ENCODE measurements around the gene ZNF521.

GRCh38 chr18:25340762-25341161 lies 11.2 kb downstream of the ZNF521 start:
- TF ChIP-seq CTCF (conservative IDR thresholded peaks at IDR 0.05; ENCODE audit: low read depth, low read length) = no peak
- no peak for TF ChIP-seq EZH2 (IDR thresholded peaks at IDR 0.05; ENCODE audit: low read length, unreplicated experiment)
- TF ChIP-seq EZH2phosphoT487 (IDR thresholded peaks at IDR 0.05; ENCODE audit: borderline replicate concordance, low read length) = no peak
